GM13976 (cell line): Measurements from ENCODE around the gene JARID2.

Source experiments
- DNase-seq: peaks from one replicate; pipeline ENCODE4 v3.0.0; 2012; ENCODE audit warnings: low spot score
- CTCF ChIP-seq: IDR thresholded peaks from 2 replicates; pipeline ENCODE4 v1.5.1; 2012; ENCODE audit warnings: borderline replicate concordance, mild to moderate bottlenecking; ENCODE audit not compliant: insufficient read depth; ENCODE audit errors: extremely low read depth, missing control alignments, control extremely low read depth
- in situ Hi-C: fragments of 300-500 bp; cut with MboI; formaldehyde crosslinking; loops from one replicate; pipeline ENCODE4 v1.12.0; 2022; ENCODE audit warnings: low sequenced_read_pairs, mixed read lengths, inconsistent platforms; ENCODE audit not compliant: unreplicated experiment

JARID2 gene

GRCh38 chr6:15382089-15382488 is 136.2 kb downstream of the JARID2 start:
- DNase-seq = no peak
- in situ Hi-C loops = loop anchor here (25.0 kb wide), 1 partner anchor 1170 kb away; no protein-coding TSS in a partner anchor
- no peak for TF ChIP-seq CTCF

- no peak for DNase-seq
- no peak for TF ChIP-seq CTCF
- in situ Hi-C loops = loop anchor here (25.0 kb wide), 1 partner anchor 1170 kb away; no protein-coding TSS in a partner anchor
These were observed 136.8 kb downstream of the JARID2 start for GRCh38 chr6:15382712-15383111.

- in situ Hi-C loops = loop anchor here (25.0 kb wide), 1 partner anchor 1173 kb away; no protein-coding TSS in a partner anchor
- no peak for DNase-seq
- no peak for TF ChIP-seq CTCF
These were observed 139.0 kb downstream of the JARID2 start for GRCh38 chr6:15384901-15385300.

- TF ChIP-seq CTCF = no peak
- in situ Hi-C loops = loop anchor here (25.0 kb wide), 1 partner anchor 1173 kb away; no protein-coding TSS in a partner anchor
- DNase-seq = no peak
These were observed 139.7 kb downstream of the JARID2 start for GRCh38 chr6:15385521-15385920.

- DNase-seq = no peak
- in situ Hi-C loops = loop anchor here (25.0 kb wide), 1 partner anchor 1174 kb away; no protein-coding TSS in a partner anchor
These were observed 140.4 kb downstream of the JARID2 start for GRCh38 chr6:15386110-15386755.

GRCh38 chr6:15386756-15387112 is 140.9 kb downstream of the JARID2 start:
- in situ Hi-C loops = loop anchor here (25.0 kb wide), 1 partner anchor 1174 kb away; no protein-coding TSS in a partner anchor

More at GRCh38 chr6:15386110-15386755, 140.4 kb downstream of the JARID2 start:
- no peak for TF ChIP-seq CTCF

More at GRCh38 chr6:15386756-15387112, 140.9 kb downstream of the JARID2 start:
- TF ChIP-seq CTCF = no peak
- DNase-seq = no peak
